ENCODE measurements around the gene OR8B8. TPM values are rescaled to one million over a fixed set of nuclear protein-coding genes. Genes with fewer than 3 reads are reported as not detected.

Gene OR8B8
- total and polyA plus RNA-seq, 7 experiments from 2014 or later, result not detected

DNA sequence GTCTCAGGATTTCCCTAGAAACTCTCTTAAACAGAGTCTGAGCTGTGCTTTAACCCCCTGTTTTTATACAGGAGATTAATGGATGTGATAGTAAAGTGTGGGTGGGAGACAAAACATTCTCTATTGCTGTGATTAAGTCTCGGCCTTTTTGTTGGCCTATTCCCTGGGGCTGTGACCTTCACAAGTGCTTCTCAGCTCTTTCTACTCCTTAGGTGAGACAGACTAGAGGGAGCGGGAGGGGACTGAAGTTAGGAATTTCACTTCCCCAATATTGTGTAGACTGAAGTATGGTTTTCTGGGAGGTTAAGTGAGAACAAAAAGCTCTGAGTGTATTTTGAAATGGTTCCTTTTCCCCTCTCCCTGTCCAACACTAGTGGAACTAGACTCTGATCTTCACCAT, 29.8 kb upstream of the OR8B8 start:
- no peaks in the 10 kb centered on the region for H3K4me1 Mint-ChIP-seq
- ATAC-seq, result no peak

DNA sequence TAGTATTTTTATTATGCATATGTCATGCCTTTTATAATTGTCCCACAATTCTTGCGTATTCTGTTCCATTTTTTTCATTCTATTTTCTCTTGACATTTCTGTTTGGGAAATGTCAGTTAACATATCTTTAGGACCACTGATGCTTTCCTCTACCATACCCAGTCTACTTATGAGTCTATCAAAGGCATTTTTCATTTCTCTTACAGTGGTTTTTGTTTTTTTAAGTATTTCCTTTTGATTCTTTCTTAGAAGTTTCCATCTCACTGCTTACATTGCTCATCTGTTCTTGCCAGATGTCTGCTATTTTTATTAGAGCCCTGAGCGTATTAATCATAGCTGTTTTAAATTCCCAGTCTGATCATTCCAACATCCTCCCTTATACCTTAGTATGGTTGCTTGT, 29.3 kb upstream of the OR8B8 start:
- H3K27me3 Mint-ChIP-seq, result peaks cover 7 to 35% (median 26%) of the 10 kb centered on the region in 5 donors
- H3K36me3 Mint-ChIP-seq, result peaks cover 0 to 3% (median 0%) of the 10 kb centered on the region in 5 donors
- ATAC-seq, result no peak
- Histone ChIP-seq H3K36me3 (ENCODE audit: control insufficient read depth in 2 of 3, insufficient read depth in 3 of 3, low read length in 3 of 3) (no peaks in the 10 kb centered on the region), H3K27me3 (ENCODE audit: control insufficient read depth in 2 of 2, insufficient read depth in 2 of 2, low read length in 2 of 2) (no peaks in the 10 kb centered on the region), H3K4me1 (ENCODE audit: control insufficient read depth in 2 of 2, insufficient read depth in 2 of 2, low read length in 2 of 2) (no peaks in the 10 kb centered on the region), H3K9me3 (ENCODE audit: control insufficient read depth in 2 of 3, low read length in 3 of 3) (no peaks in the 10 kb centered on the region), H3K27ac (ENCODE audit: low read depth, low read length) (no peak overlapping the region), H3K4me3 (ENCODE audit: low read length) (no peak overlapping the region)
- intact Hi-C loops (cut with micrococcal nuclease), result no loop called here
- DNase-seq, result no peak
- no peak overlapping the region for H3K27ac Mint-ChIP-seq
- H3K4me1 Mint-ChIP-seq, result no peaks in the 10 kb centered on the region
- CTCF ChIA-PET, result no interaction called here
- H3K4me3 Mint-ChIP-seq, result no peak overlapping the region
- POLR2A ChIA-PET, result no interaction called here
- H3K9me3 Mint-ChIP-seq, result peaks cover 0 to 5% (median 0%) of the 10 kb centered on the region in 11 donors

More for the DNA sequence above, 29.8 kb upstream of the OR8B8 start:
- Histone ChIP-seq H3K9me3 (ENCODE audit: control insufficient read depth in 2 of 3, low read length in 3 of 3) (no peaks in the 10 kb centered on the region), H3K27me3 (ENCODE audit: control insufficient read depth in 2 of 2, insufficient read depth in 2 of 2, low read length in 2 of 2) (no peaks in the 10 kb centered on the region), H3K36me3 (ENCODE audit: control insufficient read depth in 2 of 3, insufficient read depth in 3 of 3, low read length in 3 of 3) (no peaks in the 10 kb centered on the region), H3K4me1 (ENCODE audit: control insufficient read depth in 2 of 2, insufficient read depth in 2 of 2, low read length in 2 of 2) (no peaks in the 10 kb centered on the region), H3K27ac (ENCODE audit: low read depth, low read length) (no peak overlapping the region), H3K4me3 (ENCODE audit: low read length) (no peak overlapping the region)
- no peak for DNase-seq
- Mint-ChIP-seq H3K27ac (no peak overlapping the region), H3K36me3 (peaks cover 0 to 3% (median 0%) of the 10 kb centered on the region in 5 donors), H3K4me3 (no peak overlapping the region), H3K27me3 (peaks cover 7 to 37% (median 30%) of the 10 kb centered on the region in 5 donors), H3K9me3 (peaks cover 0 to 5% (median 0%) of the 10 kb centered on the region in 11 donors)
- ChIA-PET CTCF (no interaction called here), POLR2A (no interaction called here)
- intact Hi-C loops (cut with micrococcal nuclease), result no loop called here

- ChIA-PET CTCF (no interaction called here), POLR2A (no interaction called here)
- no peaks in the 10 kb centered on the region for H3K9me3 ChIP-seq (ENCODE audit: control insufficient read depth in 2 of 3, low read length in 3 of 3)
- H3K27me3 Mint-ChIP-seq, result peaks cover 7 to 31% (median 19%) of the 10 kb centered on the region in 5 donors
- H3K36me3 Mint-ChIP-seq, result peaks cover 0 to 3% (median 0%) of the 10 kb centered on the region in 5 donors
- peaks cover 0 to 5% (median 0%) of the 10 kb centered on the region in 11 donors for H3K9me3 Mint-ChIP-seq
- no peak overlapping the region for H3K4me3 Mint-ChIP-seq
- no peak overlapping the region for H3K27ac ChIP-seq (ENCODE audit: low read depth, low read length)
- intact Hi-C loops (cut with micrococcal nuclease), result no loop called here
- H3K36me3 ChIP-seq (ENCODE audit: control insufficient read depth in 2 of 3, insufficient read depth in 3 of 3, low read length in 3 of 3), result no peaks in the 10 kb centered on the region
- no peaks in the 10 kb centered on the region for H3K4me1 Mint-ChIP-seq
- no peak for ATAC-seq
- H3K27ac Mint-ChIP-seq, result no peak overlapping the region
- no peaks in the 10 kb centered on the region for H3K4me1 ChIP-seq (ENCODE audit: control insufficient read depth in 2 of 2, insufficient read depth in 2 of 2, low read length in 2 of 2)
- no peaks in the 10 kb centered on the region for H3K27me3 ChIP-seq (ENCODE audit: control insufficient read depth in 2 of 2, insufficient read depth in 2 of 2, low read length in 2 of 2)
- DNase-seq, result no peak
- no peak overlapping the region for H3K4me3 ChIP-seq (ENCODE audit: low read length)
These were observed 28.6 kb upstream of the OR8B8 start for GRCh38 chr11:124474079-124474478.

DNA sequence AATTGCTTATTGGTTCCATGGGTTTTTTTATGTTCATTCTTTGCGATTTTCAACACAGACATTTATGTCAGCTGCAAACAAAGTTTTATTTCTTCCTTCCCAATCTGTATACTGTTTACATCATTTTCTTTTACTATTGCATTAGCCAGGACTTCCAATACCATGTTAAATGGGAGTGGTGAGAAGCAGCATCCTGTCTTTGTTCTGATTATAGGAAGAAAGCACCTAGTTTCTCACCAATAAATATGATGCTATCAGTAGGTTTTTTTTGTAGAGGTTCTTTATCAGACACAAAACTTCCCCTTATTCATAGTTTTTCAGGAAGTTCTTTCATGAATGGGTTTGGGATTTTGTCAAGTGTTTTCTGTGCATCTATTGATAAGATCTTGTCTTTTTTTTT, 28.0 kb upstream of the OR8B8 start:
- H3K36me3 ChIP-seq (ENCODE audit: control insufficient read depth in 2 of 3, insufficient read depth in 3 of 3, low read length in 3 of 3), result no peaks in the 10 kb centered on the region
- H3K27me3 ChIP-seq (ENCODE audit: control insufficient read depth in 2 of 2, insufficient read depth in 2 of 2, low read length in 2 of 2), result no peaks in the 10 kb centered on the region
- no peak overlapping the region for H3K4me3 Mint-ChIP-seq
- H3K36me3 Mint-ChIP-seq, result peaks cover 0 to 3% (median 0%) of the 10 kb centered on the region in 5 donors
- no peaks in the 10 kb centered on the region for H3K4me1 Mint-ChIP-seq
- peaks cover 7 to 33% (median 18%) of the 10 kb centered on the region in 5 donors for H3K27me3 Mint-ChIP-seq
- H3K27ac ChIP-seq (ENCODE audit: low read depth, low read length), result no peak overlapping the region
- ATAC-seq (no peak), DNase-seq (no peak)
- CTCF ChIA-PET, result no interaction called here
- H3K4me1 ChIP-seq (ENCODE audit: control insufficient read depth in 2 of 2, insufficient read depth in 2 of 2, low read length in 2 of 2), result no peaks in the 10 kb centered on the region
- no peak overlapping the region for H3K27ac Mint-ChIP-seq
- H3K9me3 ChIP-seq (ENCODE audit: control insufficient read depth in 2 of 3, low read length in 3 of 3), result no peaks in the 10 kb centered on the region
- intact Hi-C loops (cut with micrococcal nuclease), result no loop called here
- H3K9me3 Mint-ChIP-seq, result peaks cover 0 to 5% (median 0%) of the 10 kb centered on the region in 11 donors
- POLR2A ChIA-PET, result no interaction called here
- no peak overlapping the region for H3K4me3 ChIP-seq (ENCODE audit: low read length)

DNA sequence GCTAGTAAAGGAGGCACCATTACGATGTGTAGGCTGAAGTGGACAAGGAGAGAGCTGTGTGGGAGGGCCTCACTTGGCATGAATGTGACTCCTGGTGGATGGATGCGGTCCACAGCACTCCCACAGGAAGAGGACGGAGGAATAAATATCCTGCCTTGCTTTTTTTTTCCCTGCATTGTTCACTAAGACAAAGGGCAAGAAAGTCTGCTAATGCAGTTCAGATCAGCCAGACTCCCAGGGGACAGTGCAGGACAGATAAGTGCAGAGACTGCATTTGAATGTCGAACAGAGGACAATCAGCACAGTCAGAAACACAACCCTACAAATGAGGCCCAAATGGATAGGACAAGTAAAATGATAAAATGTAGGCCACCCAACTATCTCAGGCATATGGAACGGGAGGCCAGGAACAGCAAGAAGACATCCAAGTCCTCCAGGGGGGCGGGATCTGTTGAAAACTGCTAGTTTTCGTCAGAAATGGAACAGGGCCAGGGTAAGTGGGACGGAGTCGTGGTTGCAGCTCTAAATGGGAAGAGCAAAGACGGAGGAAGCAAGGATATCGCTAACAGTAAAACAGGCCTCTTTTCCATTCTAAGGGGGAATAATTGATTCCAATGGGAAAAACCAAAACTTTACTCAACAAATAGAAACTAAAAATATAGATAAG, 25.2 kb upstream of the OR8B8 start:
- Mint-ChIP-seq H3K36me3 (peaks cover 0 to 3% (median 0%) of the 10 kb centered on the region in 5 donors), H3K4me1 (no peaks in the 10 kb centered on the region), H3K9me3 (peaks cover 0 to 5% (median 0%) of the 10 kb centered on the region in 11 donors), H3K27me3 (peaks cover 5 to 39% (median 13%) of the 10 kb centered on the region in 5 donors), H3K4me3 (no peak overlapping the region), H3K27ac (no peak overlapping the region)
- Histone ChIP-seq H3K27me3 (ENCODE audit: control insufficient read depth in 2 of 2, insufficient read depth in 2 of 2, low read length in 2 of 2) (no peaks in the 10 kb centered on the region), H3K36me3 (ENCODE audit: control insufficient read depth in 2 of 3, insufficient read depth in 3 of 3, low read length in 3 of 3) (no peaks in the 10 kb centered on the region), H3K9me3 (ENCODE audit: control insufficient read depth in 2 of 3, low read length in 3 of 3) (no peaks in the 10 kb centered on the region), H3K4me3 (ENCODE audit: low read length) (no peak overlapping the region), H3K27ac (ENCODE audit: low read depth, low read length) (no peak overlapping the region), H3K4me1 (ENCODE audit: control insufficient read depth in 2 of 2, insufficient read depth in 2 of 2, low read length in 2 of 2) (no peaks in the 10 kb centered on the region)
- intact Hi-C loops (cut with micrococcal nuclease), result no loop called here
- ChIA-PET CTCF (no interaction called here), POLR2A (no interaction called here)
- no peak for ATAC-seq
- DNase-seq, result no peak

- Mint-ChIP-seq H3K27me3 (peaks cover 3 to 45% (median 10%) of the 10 kb centered on the region in 5 donors), H3K27ac (no peak overlapping the region), H3K4me3 (no peak overlapping the region), H3K36me3 (peaks cover 0 to 3% (median 0%) of the 10 kb centered on the region in 5 donors), H3K4me1 (no peaks in the 10 kb centered on the region), H3K9me3 (no peaks in the 10 kb centered on the region)
- CTCF ChIA-PET, result no interaction called here
- ATAC-seq (no peak), DNase-seq (no peak)
- intact Hi-C loops (cut with micrococcal nuclease), result no loop called here
- no peaks in the 10 kb centered on the region for H3K9me3 ChIP-seq (ENCODE audit: control insufficient read depth in 2 of 3, low read length in 3 of 3)
- H3K4me3 ChIP-seq (ENCODE audit: low read length), result no peak overlapping the region
- no peaks in the 10 kb centered on the region for H3K36me3 ChIP-seq (ENCODE audit: control insufficient read depth in 2 of 3, insufficient read depth in 3 of 3, low read length in 3 of 3)
- POLR2A ChIA-PET, result no interaction called here
- no peaks in the 10 kb centered on the region for H3K4me1 ChIP-seq (ENCODE audit: control insufficient read depth in 2 of 2, insufficient read depth in 2 of 2, low read length in 2 of 2)
- no peak overlapping the region for H3K27ac ChIP-seq (ENCODE audit: low read depth, low read length)
- no peaks in the 10 kb centered on the region for H3K27me3 ChIP-seq (ENCODE audit: control insufficient read depth in 2 of 2, insufficient read depth in 2 of 2, low read length in 2 of 2)
These were observed 22.0 kb upstream of the OR8B8 start for GRCh38 chr11:124467381-124467927.

GRCh38 chr11:124465368-124465767, 19.9 kb upstream of the OR8B8 start:
- Histone ChIP-seq H3K9me3 (ENCODE audit: control insufficient read depth in 2 of 3, low read length in 3 of 3) (no peaks in the 10 kb centered on the region), H3K27ac (ENCODE audit: low read depth, low read length) (no peak overlapping the region), H3K36me3 (ENCODE audit: control insufficient read depth in 2 of 3, insufficient read depth in 3 of 3, low read length in 3 of 3) (no peaks in the 10 kb centered on the region), H3K27me3 (ENCODE audit: control insufficient read depth in 2 of 2, insufficient read depth in 2 of 2, low read length in 2 of 2) (no peaks in the 10 kb centered on the region), H3K4me3 (ENCODE audit: low read length) (no peak overlapping the region), H3K4me1 (ENCODE audit: control insufficient read depth in 2 of 2, insufficient read depth in 2 of 2, low read length in 2 of 2) (no peaks in the 10 kb centered on the region)
- Mint-ChIP-seq H3K27me3 (peaks cover 0 to 47% (median 12%) of the 10 kb centered on the region in 5 donors), H3K4me1 (no peaks in the 10 kb centered on the region), H3K9me3 (no peaks in the 10 kb centered on the region), H3K4me3 (no peak overlapping the region), H3K27ac (no peak overlapping the region), H3K36me3 (no peaks in the 10 kb centered on the region)
- no peak for DNase-seq
- ATAC-seq, result no peak
- CTCF ChIA-PET, result no interaction called here
- POLR2A ChIA-PET, result no interaction called here
- intact Hi-C loops (cut with micrococcal nuclease), result no loop called here

Data from naive thymus-derived CD4-positive, alpha-beta T cell (primary cell).